ENCODE measurements around the gene IGLL5.
"Not testable (repeated sequence)": the region's sequence is repeated elsewhere in the genome, so short reads cannot be mapped to it uniquely, and the experiment has no call there.

The IGLL5 gene

GRCh38 chr22:22916952-22917290 is 29.3 kb downstream of the IGLL5 start:
- FAIRE-seq, result no peak

GRCh38 chr22:22917377-22917776 is 29.8 kb downstream of the IGLL5 start:
- FAIRE-seq, result no peak

GRCh38 chr22:22918297-22918965 is 30.8 kb downstream of the IGLL5 start:
- no peak for FAIRE-seq

GRCh38 chr22:22919041-22919440 is 31.4 kb downstream of the IGLL5 start:
- FAIRE-seq, result no peak

- FAIRE-seq, result no peak
Observed at GRCh38 chr22:22920104-22920654, 32.6 kb downstream of the IGLL5 start.

- no peak for FAIRE-seq
Observed at GRCh38 chr22:22920910-22921550, 33.4 kb downstream of the IGLL5 start.

GRCh38 chr22:22921575-22921974 is 34.0 kb downstream of the IGLL5 start:
- FAIRE-seq, result no peak

GRCh38 chr22:22922092-22922953 is 34.7 kb downstream of the IGLL5 start:
- not testable (repeated sequence) for FAIRE-seq

- no peak for FAIRE-seq
Observed at GRCh38 chr22:22922954-22923319, 35.3 kb downstream of the IGLL5 start.

- no peak for FAIRE-seq
Observed at GRCh38 chr22:22923379-22923778, 35.8 kb downstream of the IGLL5 start.

- FAIRE-seq, result no peak
Observed at GRCh38 chr22:22923930-22924329, 36.3 kb downstream of the IGLL5 start.

- no peak for FAIRE-seq
Observed at GRCh38 chr22:22924369-22925145, 36.9 kb downstream of the IGLL5 start.

- FAIRE-seq, result no peak
Observed at GRCh38 chr22:22925146-22925804, 37.7 kb downstream of the IGLL5 start.

GRCh38 chr22:22925805-22926369 is 38.3 kb downstream of the IGLL5 start:
- FAIRE-seq, result no peak

GRCh38 chr22:22926370-22927195 is 39.0 kb downstream of the IGLL5 start:
- FAIRE-seq, result no peak

- FAIRE-seq, result no peak
Observed at GRCh38 chr22:22927196-22927887, 39.7 kb downstream of the IGLL5 start.

GRCh38 chr22:22927888-22928665 is 40.5 kb downstream of the IGLL5 start:
- FAIRE-seq, result no peak

GRCh38 chr22:22928666-22929380 is 41.2 kb downstream of the IGLL5 start:
- no peak for FAIRE-seq
